CD14-positive monocyte (primary cell): ENCODE measurements around the gene DNAJA3. TPM values are rescaled to one million over a fixed set of nuclear protein-coding genes. Genes with fewer than 3 reads are reported as not detected.

Source experiments
- DNase-seq, 3 donors: peaks; one replicate each; pipeline ENCODE4 v3.0.0-alpha.2; 2011 to 2022
- H2AFZ ChIP-seq: 2 replicates; pipeline ENCODE4 v1.6.0; 2012; ENCODE audit warnings: mild to moderate bottlenecking, low read depth, low read length, inconsistent platforms; ENCODE audit not compliant: insufficient read depth, poor library complexity, severe bottlenecking
- H3K27ac ChIP-seq, 2 donors: 1 replicate in 1 of 2; 2 replicates in 1 of 2; pipeline ENCODE4 v1.5.1; 2012 to 2013; ENCODE audit warnings: low read length in 2 of 2, control low read depth in 1 of 2, inconsistent platforms in 1 of 2, low read depth in 1 of 2, mild to moderate bottlenecking in 1 of 2
- H3K27me3 ChIP-seq, 2 donors: one replicate each; pipeline versions ENCODE4 v1.6.0 to v1.6.1; 2011 to 2013; ENCODE audit warnings: low read length in 2 of 2; ENCODE audit not compliant: control insufficient read depth in 2 of 2, insufficient read depth in 2 of 2
- H3K36me3 ChIP-seq, 2 donors: replicated peaks in 1 of 2; 1 replicate in 1 of 2; 2 replicates in 1 of 2; pipeline versions ENCODE4 v1.5.1 to v1.6.1; 2012 to 2013; ENCODE audit warnings: low read length in 2 of 2, control low read depth in 1 of 2, inconsistent platforms in 1 of 2, mild to moderate bottlenecking in 1 of 2; ENCODE audit not compliant: insufficient read depth in 2 of 2, control insufficient read depth in 1 of 2
- H3K4me1 ChIP-seq, 2 donors: 1 replicate in 1 of 2; 2 replicates in 1 of 2; pipeline versions ENCODE4 v1.5.1 to v1.6.1; 2012 to 2013; ENCODE audit warnings: low read length in 2 of 2, control low read depth in 1 of 2, inconsistent platforms in 1 of 2, mild to moderate bottlenecking in 1 of 2, moderate library complexity in 1 of 2; ENCODE audit not compliant: insufficient read depth in 2 of 2, control insufficient read depth in 1 of 2
- H3K4me2 ChIP-seq: replicated peaks from 2 replicates; pipeline ENCODE3; 2012; ENCODE audit warnings: low read length, moderate library complexity, mild to moderate bottlenecking; ENCODE audit not compliant: poor library complexity, severe bottlenecking; ENCODE audit errors: extremely low read depth
- H3K4me3 ChIP-seq, 3 experiments: fragments of 200-600 bp in 1 of 3; sonication (generic) in 1 of 3; replicated peaks in 1 of 3; 1 replicate in 2 of 3; 2 replicates in 1 of 3; pipeline ENCODE4 v1.5.1; 2011 to 2013; ENCODE audit warnings: low read length in 3 of 3, mild to moderate bottlenecking in 3 of 3, control low read depth in 2 of 3, low read depth in 2 of 3, inconsistent platforms in 1 of 3, moderate library complexity in 1 of 3
- H3K79me2 ChIP-seq: 2 replicates; pipeline ENCODE4 v1.6.0; 2012; ENCODE audit warnings: mild to moderate bottlenecking, control low read depth, inconsistent platforms, low read length, moderate library complexity; ENCODE audit not compliant: insufficient read depth
- H3K9ac ChIP-seq: 2 replicates; pipeline ENCODE4 v1.6.0; 2017; ENCODE audit warnings: low read length, mild to moderate bottlenecking; ENCODE audit not compliant: insufficient read depth, poor library complexity, severe bottlenecking
- H3K9me3 ChIP-seq, 2 donors: replicated peaks in 1 of 2; 1 replicate in 1 of 2; 2 replicates in 1 of 2; pipeline versions ENCODE4 v1.5.1 to v1.6.1; 2012 to 2013; ENCODE audit warnings: low read length in 2 of 2, control low read depth in 1 of 2; ENCODE audit not compliant: control insufficient read depth in 1 of 2, insufficient read depth in 1 of 2
- H4K20me1 ChIP-seq: 2 replicates; pipeline ENCODE4 v1.6.0; 2012; ENCODE audit warnings: mild to moderate bottlenecking, low read length, control low read depth, moderate library complexity; ENCODE audit not compliant: insufficient read depth
- H3K27ac Mint-ChIP-seq, 7 donors: one replicate each; pipeline ENCODE4 v1.8.0; 2020; ENCODE audit warnings: mild to moderate bottlenecking in 7 of 7, mixed read lengths in 7 of 7, moderate library complexity in 6 of 7, inconsistent platforms in 2 of 7
- H3K27me3 Mint-ChIP-seq, 3 donors: one replicate each; pipeline ENCODE4 v1.8.0; 2021 to 2022; ENCODE audit warnings: low read depth in 3 of 3, mild to moderate bottlenecking in 3 of 3, mixed read lengths in 3 of 3, moderate library complexity in 3 of 3, inconsistent platforms in 1 of 3
- H3K36me3 Mint-ChIP-seq, 2 donors: one replicate each; pipeline ENCODE4 v1.8.0; 2020; ENCODE audit warnings: mixed read lengths in 2 of 2, inconsistent platforms in 1 of 2, mild to moderate bottlenecking in 1 of 2
- H3K4me1 Mint-ChIP-seq: one replicate; pipeline ENCODE4 v1.8.0; 2020; ENCODE audit warnings: mild to moderate bottlenecking, mixed read lengths
- H3K4me3 Mint-ChIP-seq, 2 donors: one replicate each; pipeline ENCODE4 v1.8.0; 2020; ENCODE audit warnings: mild to moderate bottlenecking in 2 of 2, mixed read lengths in 2 of 2, moderate library complexity in 1 of 2
- H3K9me3 Mint-ChIP-seq, 7 donors: one replicate each; pipeline ENCODE4 v1.8.0; 2020 to 2022; ENCODE audit warnings: mixed read lengths in 7 of 7, mild to moderate bottlenecking in 6 of 7, moderate library complexity in 6 of 7, inconsistent platforms in 2 of 7
- WGBS: methylation state at CpG from one replicate; pipeline ENCODE4 v1.1.5; 2013; ENCODE audit warnings: missing lambda C conversion rate; ENCODE audit not compliant: insufficient coverage; 5-methylcytosine and 5-hydroxymethylcytosine counted together
- intact Hi-C, 2 donors: fragments of 100-400 bp; cut with micrococcal nuclease; formaldehyde crosslinking; loops; one replicate each; pipeline versions ENCODE4 v1.15.0 to v1.15.1; 2023
- polyA plus RNA-seq, 3 donors: library from polyadenylated mRNA; depleted of rRNA in 1 of 3; unstranded in 2 of 3; stranded (reverse) in 1 of 3; fragments of 300-500 nt in 2 of 3; fragments of >200 nt in 1 of 3; fragmentation: Illumina TruSeq in 2 of 3; gene quantifications; 1 replicate in 2 of 3; 2 replicates in 1 of 3; pipeline ENCODE4 v1.2.3, GENCODE V29; 2012 to 2021
- TF ChIP-seq, protein P1 (sequence below): fragments of 200-600 bp; IDR thresholded peaks from one replicate; pipeline ENCODE4 v1.8.0; 2022; ENCODE audit warnings: antibody characterized with exemption, mild to moderate bottlenecking

DNAJA3 gene
- polyA plus RNA-seq, 3 donors, result 17.1 to 27.9 (median 19.5) TPM

DNA sequence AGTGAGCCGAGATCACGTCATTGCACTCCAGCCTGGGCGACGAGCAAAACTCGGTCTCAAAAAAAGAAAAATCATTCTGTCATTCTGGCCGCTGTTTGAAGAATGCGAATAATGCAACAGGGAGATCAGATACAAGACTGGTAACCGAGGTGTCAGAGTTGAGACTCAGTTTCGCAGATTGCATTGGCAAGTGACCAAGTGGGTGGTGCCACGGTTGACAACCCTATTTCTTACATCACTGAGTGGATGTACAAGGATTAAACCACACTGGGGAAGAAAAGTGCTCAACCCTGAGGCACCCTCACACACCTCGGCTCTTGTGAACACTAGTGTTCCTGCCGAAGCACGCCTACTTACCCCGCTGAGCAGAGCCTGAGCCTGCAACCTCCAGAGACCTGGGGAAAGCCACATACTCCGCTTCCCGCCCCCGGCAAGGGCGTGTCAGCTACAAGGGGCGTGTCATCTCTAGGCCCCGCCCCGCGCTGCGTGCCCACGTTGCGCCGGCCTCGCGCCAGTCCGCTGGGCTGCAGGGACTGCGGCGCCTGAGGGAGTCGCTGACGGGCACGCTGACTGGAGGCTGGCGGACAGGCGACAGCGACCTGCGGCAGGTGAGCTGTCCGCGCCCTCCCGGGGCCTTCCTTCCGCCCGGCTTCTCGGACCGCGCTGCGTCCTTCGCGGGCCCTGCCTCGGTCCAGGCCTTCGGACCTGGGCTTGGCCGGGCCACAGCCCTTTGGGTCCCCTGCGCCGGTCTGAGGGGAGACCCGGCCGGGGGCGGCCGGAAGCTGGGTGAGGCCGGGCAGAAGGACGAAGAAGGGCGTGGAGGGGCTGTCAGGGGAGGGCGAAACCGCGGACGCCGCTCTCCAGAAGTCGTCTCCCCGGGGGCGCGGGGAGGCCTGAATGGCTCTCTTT is 50.5 kb downstream of the DNAJA3 start, which contains the start of gene HMOX2:
HMOX2 (plus strand) TSS at position 519 of the 909 bp plus-strand sequence. CDS start 29,127 bp downstream, outside the sequence.
- peak within 1 kb of the TSS; percentile 79 for H3K9ac ChIP-seq
- H3K4me2 ChIP-seq, result peak within 1 kb of the TSS; percentile 94
- no peaks in the 10 kb centered on the region for H3K9me3 ChIP-seq
- DNase-seq, result peak; percentile 86 to 90 (median 88)
- H3K4me1 ChIP-seq, result peaks cover 43 to 50% of the 10 kb centered on the region in 2 donors
- peaks cover 0 to 5% (median 0%) of the 10 kb centered on the region in 7 donors for H3K9me3 Mint-ChIP-seq
- peak within 1 kb of the TSS; percentile 3 to 77 for H3K27ac ChIP-seq
- peaks cover 2 to 8% of the 10 kb centered on the region in 2 donors for H3K36me3 Mint-ChIP-seq
- WGBS, result 10% methylated on average over 67 of the region's 70 CpGs
- H3K36me3 ChIP-seq, result no peaks in the 10 kb centered on the region
- no peaks in the 10 kb centered on the region for H3K27me3 ChIP-seq
- peaks cover 43% of the 10 kb centered on the region for H3K4me1 Mint-ChIP-seq
- H2AFZ ChIP-seq, result peak within 1 kb of the TSS; percentile 87
- peak within 1 kb of the TSS; percentile 67 to 91 (median 85) for H3K4me3 ChIP-seq
- peaks cover 7% of the 10 kb centered on the region for H4K20me1 ChIP-seq
- intact Hi-C loops, result loop anchor here (2.0 to 10.0 kb wide), 4 partner anchors 29 to 149 kb away; partner anchors contain the start of genes CDIP1 (in 1 of the 2), CORO7 (in 1 of the 2) and MGRN1 (in 1 of the 2)
- H3K4me3 Mint-ChIP-seq, result peak within 1 kb of the TSS; percentile 80 to 87
- peaks cover 57% of the 10 kb centered on the region for H3K79me2 ChIP-seq
- H3K27ac Mint-ChIP-seq, result peak within 1 kb of the TSS; percentile 70 to 90 (median 85)
- TF ChIP-seq, protein P1, sequence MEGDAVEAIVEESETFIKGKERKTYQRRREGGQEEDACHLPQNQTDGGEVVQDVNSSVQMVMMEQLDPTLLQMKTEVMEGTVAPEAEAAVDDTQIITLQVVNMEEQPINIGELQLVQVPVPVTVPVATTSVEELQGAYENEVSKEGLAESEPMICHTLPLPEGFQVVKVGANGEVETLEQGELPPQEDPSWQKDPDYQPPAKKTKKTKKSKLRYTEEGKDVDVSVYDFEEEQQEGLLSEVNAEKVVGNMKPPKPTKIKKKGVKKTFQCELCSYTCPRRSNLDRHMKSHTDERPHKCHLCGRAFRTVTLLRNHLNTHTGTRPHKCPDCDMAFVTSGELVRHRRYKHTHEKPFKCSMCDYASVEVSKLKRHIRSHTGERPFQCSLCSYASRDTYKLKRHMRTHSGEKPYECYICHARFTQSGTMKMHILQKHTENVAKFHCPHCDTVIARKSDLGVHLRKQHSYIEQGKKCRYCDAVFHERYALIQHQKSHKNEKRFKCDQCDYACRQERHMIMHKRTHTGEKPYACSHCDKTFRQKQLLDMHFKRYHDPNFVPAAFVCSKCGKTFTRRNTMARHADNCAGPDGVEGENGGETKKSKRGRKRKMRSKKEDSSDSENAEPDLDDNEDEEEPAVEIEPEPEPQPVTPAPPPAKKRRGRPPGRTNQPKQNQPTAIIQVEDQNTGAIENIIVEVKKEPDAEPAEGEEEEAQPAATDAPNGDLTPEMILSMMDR, result peak; percentile 40
- peaks cover 0 to 1% (median 0%) of the 10 kb centered on the region in 3 donors for H3K27me3 Mint-ChIP-seq

DNA sequence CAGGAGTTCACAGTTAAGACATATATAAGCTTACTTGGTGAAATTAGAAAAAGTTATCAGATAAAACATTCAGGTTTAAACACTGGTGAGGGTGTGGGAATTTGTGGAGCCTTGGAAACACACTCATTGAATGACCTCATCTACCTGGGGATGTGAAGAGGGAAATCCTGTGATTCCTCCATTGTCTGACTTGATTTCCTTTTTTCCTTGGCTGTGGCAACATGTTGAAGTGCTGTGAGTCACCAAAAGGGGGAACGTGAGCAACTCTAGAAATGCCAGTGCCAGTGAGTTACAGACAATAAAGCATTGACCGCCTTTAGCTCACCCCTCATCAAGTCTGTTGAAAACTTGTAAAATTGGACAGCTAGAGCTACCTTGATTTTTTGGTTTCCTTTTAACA is 52.3 kb downstream of the DNAJA3 start:
- Histone ChIP-seq H3K79me2 (peaks cover 66% of the 10 kb centered on the region), H3K27me3 (no peaks in the 10 kb centered on the region), H2AFZ (no peak overlapping the region), H3K9me3 (no peaks in the 10 kb centered on the region), H4K20me1 (peaks cover 19% of the 10 kb centered on the region), H3K4me2 (no peak overlapping the region), H3K36me3 (no peaks in the 10 kb centered on the region), H3K9ac (no peak overlapping the region), H3K27ac (peak overlapping the region in 1 of 2 donors; percentile 37), H3K4me1 (peaks cover 43 to 50% of the 10 kb centered on the region in 2 donors), H3K4me3 (peak overlapping the region in 1 of 3 experiments; percentile 85)
- Mint-ChIP-seq H3K27me3 (no peaks in the 10 kb centered on the region), H3K4me3 (peak overlapping the region; percentile 80 to 87), H3K36me3 (peaks cover 5 to 6% of the 10 kb centered on the region in 2 donors), H3K4me1 (peaks cover 40% of the 10 kb centered on the region), H3K9me3 (peaks cover 0 to 5% (median 0%) of the 10 kb centered on the region in 7 donors), H3K27ac (peak overlapping the region in 4 of 7 donors; percentile 33 to 82 (median 79))
- 50% methylated on average over 2 of the region's 2 CpGs for WGBS
- intact Hi-C loops, result loop anchor here (2.0 to 10.0 kb wide), 4 partner anchors 27 to 147 kb away; partner anchors contain the start of genes CDIP1 (in 1 of the 2), CORO7 (in 1 of the 2) and MGRN1 (in 1 of the 2)
- TF ChIP-seq, protein P1, result peak; percentile 31
- DNase-seq, result peak; percentile 44 to 92 (median 82)
